GM21381 (cell line): ENCODE results near the gene TPRN.

Experiments
- ATAC-seq: cut with Tn5 transposase; IDR thresholded peaks from one replicate; pipeline ENCODE4 v1.9.1; 2021; ENCODE audit warnings: mild to moderate bottlenecking, moderate library complexity; ENCODE audit not compliant: unreplicated experiment

TPRN gene

GRCh38 chr9:137175345-137175961 lies 25.1 kb downstream of the TPRN start:
- ATAC-seq: no peak

GRCh38 chr9:137174722-137175293 lies 25.7 kb downstream of the TPRN start:
- ATAC-seq: no peak

GRCh38 chr9:137173796-137174664 lies 26.5 kb downstream of the TPRN start:
- ATAC-seq: no peak

GRCh38 chr9:137172901-137173795 lies 27.4 kb downstream of the TPRN start:
- no peak for ATAC-seq

- no peak for ATAC-seq
These were observed 29.2 kb downstream of the TPRN start for GRCh38 chr9:137171149-137171900.

- no peak for ATAC-seq
These were observed 29.9 kb downstream of the TPRN start for GRCh38 chr9:137170486-137171148.

GRCh38 chr9:137169896-137170358 lies 30.6 kb downstream of the TPRN start, which contains the start of gene LRRC26:
TSS of gene LRRC26 (minus strand) at chr9:137170051. CDS start at chr9:137169943, 108 bp downstream.
- ATAC-seq: no peak

- ATAC-seq: no peak
These were observed 31.4 kb downstream of the TPRN start for GRCh38 chr9:137168904-137169856.

GRCh38 chr9:137168573-137168903 lies 32.0 kb downstream of the TPRN start:
- no peak for ATAC-seq

GRCh38 chr9:137167747-137168572 lies 32.6 kb downstream of the TPRN start:
- no peak for ATAC-seq

GRCh38 chr9:137167277-137167746 lies 33.2 kb downstream of the TPRN start:
- ATAC-seq: no peak

GRCh38 chr9:137166380-137167229 lies 33.9 kb downstream of the TPRN start:
- ATAC-seq: no peak

GRCh38 chr9:137165250-137165836 lies 35.2 kb downstream of the TPRN start:
- no peak for ATAC-seq

- no peak for ATAC-seq
These were observed 35.9 kb downstream of the TPRN start for GRCh38 chr9:137164370-137165249.

- no peak for ATAC-seq
These were observed 36.7 kb downstream of the TPRN start for GRCh38 chr9:137163805-137164204.
